GOT3 (cell line): Measurements from ENCODE around the gene NDST4.

Source experiments
- DNase-seq: peaks from one replicate; lab custom pipeline; 2025; ENCODE audit warnings: mixed read lengths; lab: John Stamatoyannopoulos, UW

Gene NDST4

GRCh38 chr4:114791976-114792375, 321.4 kb downstream of the NDST4 start:
- no peak for DNase-seq

- no peak for DNase-seq
Observed at GRCh38 chr4:114785570-114785969, 327.9 kb downstream of the NDST4 start.

GRCh38 chr4:114783215-114783595, 330.2 kb downstream of the NDST4 start:
- DNase-seq = no peak

- DNase-seq = no peak
Observed at GRCh38 chr4:114782415-114783214, 330.8 kb downstream of the NDST4 start.

- DNase-seq = no peak
Observed at GRCh38 chr4:114780205-114780604, 333.2 kb downstream of the NDST4 start.
